HG03159 (cell line): Measurements from ENCODE around the gene KRT79.
"Not testable (repeated sequence)": the region's sequence is repeated elsewhere in the genome, so short reads cannot be mapped to it uniquely, and the experiment has no call there.

Experiments
- ATAC-seq: cut with Tn5 transposase; IDR thresholded peaks from one replicate; pipeline ENCODE4 v1.9.1; 2021; ENCODE audit warnings: mild to moderate bottlenecking, moderate library complexity; ENCODE audit not compliant: unreplicated experiment

KRT79 gene

DNA sequence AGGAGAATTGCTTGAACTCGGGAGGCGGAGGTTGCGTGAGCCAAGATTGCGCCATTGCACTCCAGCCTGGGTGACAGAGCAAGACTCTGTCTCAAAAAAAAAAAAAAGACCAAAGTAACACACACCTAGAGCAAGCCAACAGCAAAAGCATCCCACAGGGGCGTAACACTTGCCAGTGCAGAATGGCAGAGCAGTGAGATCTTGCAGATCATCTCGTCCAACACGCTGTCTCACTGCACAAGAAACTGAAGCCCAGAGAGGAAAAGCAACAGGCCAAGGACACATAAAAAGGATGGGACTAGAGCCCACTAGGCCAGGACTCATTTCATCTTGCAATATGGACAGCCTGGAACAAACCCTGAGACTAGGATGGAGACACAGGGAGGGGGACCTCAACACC is 27.4 kb upstream of the KRT79 start:
- ATAC-seq, result no peak

DNA sequence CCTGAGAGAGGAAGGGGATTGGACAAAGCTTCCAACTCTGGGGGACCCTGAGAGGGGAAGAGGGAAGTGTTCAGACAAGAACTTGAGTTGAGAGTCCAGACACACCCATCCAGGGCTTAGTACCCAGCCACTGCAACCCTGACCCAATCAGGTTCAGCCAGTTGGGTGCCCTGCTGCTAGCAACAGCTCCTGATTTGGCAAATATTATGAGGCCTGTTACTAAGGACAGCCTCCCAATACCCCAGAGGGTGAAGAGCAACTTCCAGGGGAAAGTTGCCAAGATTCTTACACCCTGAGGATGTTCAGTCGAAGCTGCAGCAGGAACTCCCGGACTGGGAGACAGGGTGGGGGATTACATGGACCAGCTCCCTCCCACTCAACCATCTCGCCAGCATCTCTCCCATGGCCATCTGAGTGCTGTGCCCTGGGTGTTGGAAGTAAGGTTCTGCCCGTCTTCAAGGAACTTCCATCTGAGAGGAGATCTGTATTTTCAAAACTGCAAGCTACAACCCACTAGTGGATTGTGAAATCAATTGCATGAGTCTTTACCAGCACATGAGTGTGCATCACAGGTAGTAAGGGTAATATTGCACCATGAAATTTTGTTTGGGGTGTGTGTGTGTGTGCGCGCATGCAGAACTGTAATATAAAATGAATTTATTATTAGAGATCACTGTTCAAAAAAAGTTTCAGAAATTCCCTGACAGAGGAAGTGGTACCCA is 26.2 kb upstream of the KRT79 start:
- ATAC-seq, result no peak

DNA sequence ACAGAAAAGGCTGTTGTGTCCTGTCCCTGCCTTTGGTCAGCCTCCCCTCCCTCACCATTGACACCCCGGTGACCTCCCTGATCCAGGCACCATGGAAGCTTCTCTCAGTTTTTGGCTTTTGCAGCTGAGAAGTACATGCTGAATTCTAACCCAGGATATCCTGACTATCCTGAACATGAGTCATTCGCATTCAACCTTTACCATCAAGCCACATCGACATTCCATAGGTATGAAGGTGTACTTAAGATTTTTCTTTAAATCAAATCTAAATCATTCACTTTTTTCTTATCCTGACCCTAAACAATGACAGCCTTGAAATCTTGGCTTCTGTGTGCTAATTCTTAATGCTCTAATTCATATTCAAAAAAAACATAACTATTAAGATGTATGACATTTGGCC is 23.4 kb upstream of the KRT79 start:
- no peak for ATAC-seq

DNA sequence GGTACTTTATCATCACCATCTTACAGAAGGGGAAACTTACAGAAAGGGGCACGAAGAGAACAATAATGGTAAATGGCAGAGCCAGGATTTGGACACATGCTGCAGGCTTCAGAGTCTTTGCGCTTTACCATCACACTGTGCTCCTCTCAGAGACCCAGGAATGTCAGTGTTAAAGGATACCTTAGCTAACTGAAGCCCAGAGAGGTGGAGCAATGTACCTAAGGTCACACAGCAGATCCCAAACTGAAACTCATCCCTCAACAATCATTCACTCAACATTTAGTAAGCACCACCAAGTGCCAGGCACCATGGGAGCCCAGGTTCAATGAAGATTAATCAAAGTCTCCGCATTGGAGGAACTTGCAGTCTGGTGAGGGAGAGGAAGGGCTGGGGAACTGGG is 22.7 kb upstream of the KRT79 start:
- no peak for ATAC-seq

DNA sequence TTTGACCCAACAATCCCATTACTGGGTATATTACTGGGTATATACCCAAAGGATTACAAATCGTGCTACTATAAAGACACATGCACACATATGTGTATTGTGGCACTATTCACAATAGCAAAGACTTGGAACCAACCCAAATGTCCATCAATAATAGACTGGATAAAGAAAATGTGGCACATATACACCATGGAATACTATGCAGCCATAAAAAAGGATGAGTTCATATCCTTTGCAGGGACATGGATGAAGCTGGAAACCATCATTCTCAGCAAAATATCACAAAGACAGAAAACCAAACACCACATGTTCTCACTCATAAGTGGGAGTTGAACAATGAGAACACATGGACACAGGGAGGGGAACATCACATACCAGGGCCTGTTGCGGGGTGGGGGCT is 22.0 kb upstream of the KRT79 start:
- not testable (repeated sequence) for ATAC-seq

DNA sequence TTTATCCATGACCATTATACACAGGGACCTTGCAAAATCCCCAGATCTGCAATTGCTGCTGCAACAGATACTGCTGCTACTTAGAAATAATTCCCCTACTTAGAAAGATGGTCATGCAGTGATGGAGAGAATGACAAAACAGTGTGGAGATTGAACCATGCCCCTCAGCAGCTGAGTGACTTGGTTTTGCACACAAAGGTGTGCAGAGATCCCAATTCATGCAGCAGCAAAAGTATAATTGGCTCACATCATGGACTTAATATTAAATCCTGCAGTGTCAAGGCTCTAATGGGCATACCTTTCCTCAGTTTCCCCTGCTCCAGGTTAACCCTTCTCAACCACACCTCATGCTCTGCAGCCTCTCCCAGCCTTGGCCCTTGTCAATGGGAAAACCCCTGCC is 17.7 kb upstream of the KRT79 start:
- no peak for ATAC-seq

DNA sequence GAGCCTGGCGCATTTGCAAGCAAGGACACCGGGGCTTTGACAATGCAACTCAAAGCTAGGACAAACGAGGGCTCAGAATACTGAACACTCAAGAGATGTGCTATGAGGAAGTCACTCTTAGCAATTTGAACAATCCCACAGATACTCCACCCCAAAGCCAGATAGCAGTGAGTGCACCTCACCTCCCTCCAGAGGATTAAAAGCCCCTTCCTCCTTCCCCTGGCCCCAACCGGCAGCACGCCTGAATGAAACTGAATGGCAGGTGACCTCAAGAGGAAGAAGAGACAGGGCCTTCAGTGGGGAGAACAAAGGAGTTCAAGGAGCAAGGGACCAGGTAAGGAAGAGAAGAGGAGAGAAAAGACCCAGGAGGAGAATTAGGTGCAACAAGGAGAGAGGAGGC is 16.6 kb upstream of the KRT79 start:
- ATAC-seq, result no peak

DNA sequence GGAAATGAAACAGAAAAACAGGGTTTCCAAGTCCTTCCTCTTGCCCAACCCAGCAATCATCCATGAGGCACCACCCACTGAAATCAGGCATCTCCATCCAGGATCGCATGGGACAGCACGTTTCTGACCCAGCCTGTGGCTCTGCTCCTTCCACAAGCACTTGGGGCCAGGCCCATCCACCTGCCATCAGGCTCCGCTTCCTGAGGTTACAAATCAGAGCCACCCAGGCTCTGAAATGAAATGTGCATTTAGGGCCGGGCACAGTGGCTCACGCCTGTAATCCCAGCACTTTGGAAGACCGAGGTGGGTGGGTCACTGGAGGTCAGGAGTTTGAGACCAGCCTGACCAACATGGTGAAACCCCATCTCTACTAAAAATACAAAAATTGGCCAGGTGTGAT is 15.4 kb upstream of the KRT79 start:
- no peak for ATAC-seq

DNA sequence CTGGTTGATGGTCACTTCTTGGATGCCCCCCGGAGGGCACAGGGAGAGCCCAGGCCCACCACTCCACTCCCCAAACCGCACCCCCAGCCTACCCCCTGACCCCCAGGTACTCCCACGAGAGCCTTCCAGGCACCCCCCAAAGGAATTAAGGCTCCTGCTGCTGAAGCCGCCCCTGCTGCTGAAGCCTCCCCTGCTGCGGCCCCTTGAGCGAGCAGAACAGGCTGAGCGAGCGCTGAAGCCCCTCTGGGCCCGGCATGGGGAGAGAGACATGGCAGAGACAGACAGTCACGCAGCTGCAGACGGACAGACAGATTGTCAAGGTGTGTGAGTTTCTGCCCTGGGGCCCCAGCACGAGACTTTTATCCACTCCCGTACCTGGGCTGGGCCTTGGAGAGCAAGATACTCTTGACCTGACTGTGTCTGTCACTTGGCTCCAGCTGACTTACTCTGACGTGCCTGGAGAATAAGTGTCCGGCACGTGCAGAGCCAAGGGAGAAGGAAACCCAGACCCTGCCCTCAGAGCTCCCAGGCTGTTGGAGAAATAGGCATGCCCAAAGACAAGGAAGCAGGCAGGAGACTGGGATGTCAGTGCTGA is 14.6 kb upstream of the KRT79 start, which contains the start of gene KRT78:
TSS of gene KRT78 (minus strand) at position 334 of the 595 bp plus-strand sequence. CDS start at position 270, 64 bp downstream.
- ATAC-seq, result no peak

DNA sequence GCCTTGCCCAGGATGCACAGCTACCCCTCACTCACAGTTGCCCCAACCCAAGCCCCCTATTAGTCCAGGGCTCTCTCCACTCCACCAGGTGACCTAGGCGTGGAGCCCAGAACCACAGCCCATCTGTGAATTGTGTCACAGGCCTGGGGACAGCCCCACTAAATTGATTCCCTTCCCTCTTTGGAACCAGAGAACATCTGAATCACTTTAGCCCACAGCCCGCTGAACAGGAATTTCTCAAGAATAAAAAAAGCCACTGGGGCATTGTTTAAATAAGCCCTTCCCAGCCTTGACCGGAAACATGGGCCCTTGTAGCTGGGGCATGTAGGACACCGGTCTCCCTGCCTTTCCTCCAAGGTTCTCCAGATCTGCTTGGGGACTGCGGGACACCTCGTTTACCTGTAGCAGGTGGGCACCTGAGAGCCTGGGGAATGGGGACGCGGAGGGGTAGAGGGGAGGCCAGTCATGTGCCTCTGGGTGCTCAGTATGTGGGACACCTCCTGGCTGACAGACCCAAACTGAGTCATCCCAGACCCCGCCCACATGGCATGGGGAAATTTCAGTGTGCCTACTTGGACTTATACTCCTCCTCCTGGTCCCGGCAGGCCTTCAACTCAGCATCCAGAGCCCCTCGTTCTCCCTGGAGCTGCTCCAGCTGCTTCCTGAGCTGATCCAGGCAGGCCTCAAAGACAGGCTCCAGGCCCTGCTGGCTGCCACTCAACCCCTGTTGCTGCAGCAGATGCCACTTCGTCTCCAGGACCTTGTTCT is 13.4 kb upstream of the KRT79 start:
- no peak for ATAC-seq

DNA sequence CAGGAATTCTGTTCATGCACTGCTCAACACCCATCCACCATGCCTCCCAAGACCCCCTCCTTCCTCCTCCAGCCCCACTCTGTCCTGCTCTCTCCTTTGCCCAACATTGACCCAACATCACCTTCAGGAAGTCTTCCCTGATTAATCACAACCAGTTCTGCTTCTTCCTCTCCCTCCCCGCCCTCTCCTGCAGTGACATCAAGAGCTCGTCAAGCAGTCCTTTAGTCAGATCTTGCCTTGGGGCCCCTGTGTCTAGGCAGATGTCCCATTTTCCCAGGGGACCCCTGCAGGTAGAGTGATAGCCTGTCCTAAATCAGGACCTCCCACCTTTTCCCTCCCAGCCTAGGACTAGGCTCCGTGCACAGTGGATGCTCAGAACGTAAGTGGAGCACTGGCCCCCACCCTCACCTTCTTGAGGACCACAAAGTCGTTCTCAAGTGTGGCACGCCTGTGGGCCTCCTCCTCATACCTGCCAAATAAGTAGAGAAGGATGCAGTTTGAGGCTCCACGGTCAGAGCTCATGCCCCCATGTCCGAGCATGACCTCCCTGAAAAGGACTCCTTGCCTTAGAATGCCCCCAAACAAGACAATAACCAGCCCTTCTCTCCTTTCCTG is 12.4 kb upstream of the KRT79 start:
- no peak for ATAC-seq

DNA sequence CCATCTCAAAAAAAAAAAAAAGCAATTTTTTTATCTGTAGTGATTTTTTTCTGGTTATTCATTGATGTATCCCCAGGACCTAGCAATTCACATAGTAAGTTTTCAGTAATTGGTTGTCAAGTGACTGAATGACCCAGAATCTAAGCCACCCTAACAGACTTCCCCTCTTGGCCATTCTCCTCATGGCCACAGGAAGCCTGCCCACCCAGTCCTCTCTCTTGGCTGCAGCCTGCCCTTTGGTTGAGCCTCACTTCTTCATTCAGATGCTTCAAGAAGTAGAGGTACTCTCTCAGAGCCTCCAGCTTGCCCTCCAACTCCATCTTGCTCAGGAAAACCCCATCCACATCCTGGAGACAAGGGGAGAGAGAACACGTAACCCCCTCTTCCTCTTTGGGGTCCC is 11.8 kb upstream of the KRT79 start:
- ATAC-seq, result no peak

DNA sequence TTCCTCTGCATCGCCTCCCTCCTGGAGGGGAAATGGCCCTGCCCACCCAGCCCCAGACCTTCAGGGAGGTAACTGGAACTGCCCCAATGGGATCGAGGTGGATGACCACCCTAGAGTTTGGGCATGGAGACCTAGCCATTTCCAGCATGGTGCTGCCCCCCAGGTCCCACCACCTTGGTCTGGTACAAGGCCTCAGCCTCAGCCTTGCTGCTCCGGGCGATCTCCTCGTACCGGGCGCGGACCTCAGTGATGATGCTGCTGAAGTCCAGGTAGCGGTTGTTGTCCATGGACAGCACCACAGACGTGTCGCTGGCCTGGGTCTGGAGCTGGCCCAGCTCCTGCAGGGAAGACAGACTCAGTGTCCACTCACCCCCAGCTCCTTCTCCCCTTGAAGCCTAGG is 10.3 kb upstream of the KRT79 start:
- ATAC-seq, result no peak

DNA sequence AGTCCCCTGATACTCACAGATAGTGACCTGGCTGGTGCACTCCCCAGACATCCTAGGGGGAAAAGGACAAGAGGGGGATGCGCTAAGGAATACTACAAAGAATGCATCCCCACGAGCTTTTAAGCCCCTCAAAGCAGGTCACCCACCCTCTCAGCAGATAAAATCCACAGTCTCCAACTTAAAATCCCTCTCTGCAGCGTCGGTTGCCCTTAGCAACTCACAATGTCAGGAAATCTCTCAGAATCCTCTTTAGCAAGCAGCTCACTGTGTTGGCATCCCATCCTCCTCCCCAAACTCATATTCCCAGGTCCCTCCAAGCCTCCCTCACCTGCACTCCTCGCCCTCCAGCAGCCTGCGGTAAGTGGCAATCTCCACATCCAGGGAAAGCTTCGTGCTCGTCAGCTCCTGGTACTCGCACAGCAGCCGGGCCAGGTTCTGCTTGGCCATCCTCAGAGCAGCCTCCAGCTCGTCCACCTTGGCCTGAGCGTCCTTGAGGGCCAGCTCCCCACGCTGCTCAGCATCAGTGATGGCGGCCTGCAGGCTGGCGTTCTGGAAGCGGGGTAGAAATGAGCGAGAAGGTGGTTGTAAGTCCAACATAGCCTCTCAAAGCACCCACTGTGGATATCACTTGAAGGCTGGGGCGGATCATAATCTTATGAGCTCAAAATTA is 5.5 kb upstream of the KRT79 start:
- no peak for ATAC-seq

DNA sequence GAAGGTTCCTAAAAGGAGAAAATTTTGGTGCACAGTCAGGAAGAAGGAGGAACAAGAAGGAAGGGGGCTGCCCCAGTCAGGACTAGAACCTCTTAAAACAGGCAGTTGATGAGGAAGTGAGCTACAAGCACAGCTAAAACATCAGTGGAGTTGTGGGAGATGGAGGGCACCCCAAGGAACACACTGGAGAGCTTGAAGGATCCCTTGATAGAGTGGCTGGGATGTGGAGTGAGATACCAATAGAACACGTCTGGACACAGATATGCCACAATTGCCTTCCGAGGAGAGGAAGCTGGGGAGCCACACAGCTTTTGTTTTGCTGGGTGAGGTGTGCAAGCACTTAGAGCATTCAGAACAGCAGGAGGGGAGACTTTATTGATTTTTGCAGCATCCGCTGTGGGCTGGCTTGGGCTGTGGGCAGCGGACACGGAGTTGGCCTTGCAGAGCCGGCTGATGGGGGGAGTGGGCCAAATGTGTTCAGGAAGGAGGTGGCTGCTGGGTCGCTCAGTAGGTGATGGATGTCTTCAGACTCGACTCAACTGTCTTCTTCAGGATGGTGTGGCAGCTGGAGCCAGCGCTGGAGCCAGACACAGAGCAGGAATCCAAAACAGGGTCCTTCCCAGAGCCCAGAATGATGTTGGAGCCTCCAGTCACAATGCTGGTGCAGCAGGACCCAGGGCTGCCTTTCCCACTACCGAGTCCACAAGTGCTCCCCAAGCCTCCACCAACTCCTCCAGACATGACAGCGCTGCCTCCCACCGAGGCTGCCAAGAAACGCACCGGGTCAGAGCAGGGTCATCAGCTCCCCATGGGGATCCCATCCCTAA is 4.7 kb upstream of the KRT79 start:
- no peak for ATAC-seq

DNA sequence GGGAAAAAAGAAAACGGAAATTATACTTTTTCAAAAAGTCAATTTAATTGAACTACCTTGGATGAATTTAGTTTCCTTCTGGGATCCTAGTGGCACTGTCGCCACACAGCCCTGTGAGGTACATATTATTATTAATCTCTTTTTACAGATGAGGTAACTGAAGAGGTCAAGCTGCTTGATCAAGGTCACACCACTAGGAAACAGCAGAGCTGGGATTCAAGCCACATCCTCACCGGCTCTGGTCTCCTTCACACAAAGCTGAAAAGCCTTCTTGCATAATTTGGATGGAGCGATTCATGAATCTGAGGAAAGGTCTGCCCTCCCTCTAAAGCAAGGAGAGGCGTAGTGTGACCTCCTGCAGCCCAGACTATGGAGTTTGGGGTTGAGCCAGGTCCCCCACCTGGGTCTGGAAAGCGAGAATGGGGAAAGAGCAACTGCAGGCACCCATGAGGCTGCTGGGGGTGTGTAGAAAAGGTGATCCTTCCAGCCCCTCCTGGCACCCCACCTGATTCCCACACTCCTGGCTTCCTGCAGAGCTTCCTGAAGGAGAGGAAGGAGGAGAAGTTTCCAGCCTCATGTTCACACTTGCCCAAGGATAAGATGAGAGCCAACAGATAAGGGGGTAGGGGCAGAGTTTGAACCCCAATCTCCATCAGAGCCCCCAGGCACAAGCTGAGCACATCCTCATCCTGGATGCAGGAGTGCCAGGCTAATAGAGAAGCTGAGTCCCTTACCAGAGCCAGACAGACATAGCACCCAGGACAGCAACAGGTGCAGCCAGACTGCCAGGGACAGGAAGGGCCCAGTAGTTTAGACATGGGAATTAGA is 3.9 kb upstream of the KRT79 start:
- no peak for ATAC-seq

DNA sequence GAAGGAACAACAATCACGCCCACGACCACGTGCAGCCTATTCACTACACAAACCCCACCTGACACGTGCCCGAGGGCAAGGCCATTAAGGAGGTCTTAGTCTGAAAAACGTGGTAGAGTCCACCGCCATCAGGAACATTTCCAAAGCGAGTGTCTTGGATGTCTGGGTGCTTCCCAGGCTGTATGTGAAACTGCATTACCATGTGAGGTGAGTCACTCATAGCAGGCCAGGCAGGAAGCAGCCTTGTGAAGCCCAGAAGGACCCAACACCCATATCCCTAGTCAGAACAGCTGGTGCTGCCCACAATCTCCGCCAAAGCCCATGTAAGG is 3.3 kb upstream of the KRT79 start:
- ATAC-seq, result no peak

DNA sequence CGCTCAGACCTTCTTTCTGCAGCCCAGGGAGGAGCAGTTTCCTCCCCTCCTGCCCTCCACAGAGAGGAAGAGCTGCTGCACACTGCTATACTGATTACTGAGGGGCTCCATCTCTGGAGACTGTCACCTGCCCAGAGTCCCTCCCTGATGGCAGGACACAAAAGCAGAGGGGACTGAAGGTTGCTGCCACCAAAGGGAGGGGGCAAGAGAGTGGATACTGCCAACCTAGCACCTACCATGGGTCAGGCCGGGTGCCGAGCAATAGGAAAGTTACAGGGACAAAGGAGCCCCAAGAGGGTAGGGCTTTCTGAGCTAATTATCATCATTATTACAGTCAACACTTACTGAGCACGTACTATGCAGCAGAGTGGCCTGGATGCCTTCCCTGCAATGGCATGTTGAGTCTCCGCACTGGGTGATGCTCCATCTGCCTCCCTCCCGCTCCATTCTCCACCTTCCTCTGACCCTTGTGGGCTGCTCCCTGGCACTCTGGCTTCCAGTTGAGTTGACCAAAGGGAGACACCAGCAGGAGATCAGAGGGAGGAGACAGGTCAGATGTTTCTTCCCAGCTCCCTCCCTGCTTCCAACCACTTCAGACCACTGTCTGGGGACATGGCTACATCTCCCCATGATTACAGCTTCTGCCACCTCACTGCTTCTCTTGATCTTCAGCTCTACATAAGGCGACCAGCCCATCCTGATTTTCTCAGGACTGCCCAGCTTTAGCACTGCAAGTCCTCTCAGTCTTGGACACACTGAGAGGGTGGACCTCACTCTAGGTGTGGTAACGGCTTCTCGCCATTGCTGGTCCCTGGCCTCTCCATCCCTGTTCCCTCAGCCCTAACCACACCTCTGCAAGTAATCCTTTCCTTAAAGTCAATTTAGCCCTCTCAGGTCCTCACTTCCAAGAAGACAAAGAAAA is 2.6 kb upstream of the KRT79 start:
- ATAC-seq, result no peak
